Fibroblast of the conjunctiva (primary cell): ENCODE data around the gene DEAF1.

Source experiments
- DNase-seq: peaks from one replicate; pipeline ENCODE4 v3.0.0-alpha.2; 2010; ENCODE audit warnings: low read depth

DEAF1 gene

DNA sequence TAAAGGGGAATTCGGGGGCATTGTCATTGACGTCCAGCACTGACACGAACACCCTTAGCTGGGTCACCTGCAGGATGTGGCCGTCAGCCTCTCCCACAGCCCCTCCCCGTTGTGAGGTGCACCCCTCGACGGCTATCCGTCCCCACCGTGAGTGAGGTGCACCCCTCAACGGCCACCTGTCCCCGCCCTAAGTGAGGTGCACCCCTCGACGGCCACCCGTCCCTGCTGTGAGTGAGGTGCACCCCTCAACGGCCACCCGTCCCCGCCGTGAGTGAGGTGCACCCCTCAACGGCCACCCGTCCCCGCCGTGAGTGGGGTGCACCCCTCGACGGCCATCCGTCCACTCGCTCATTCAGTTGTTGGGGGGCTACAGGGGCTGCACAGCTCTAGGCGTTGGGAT is 73.2 kb downstream of the DEAF1 start:
- no peak for DNase-seq

DNA sequence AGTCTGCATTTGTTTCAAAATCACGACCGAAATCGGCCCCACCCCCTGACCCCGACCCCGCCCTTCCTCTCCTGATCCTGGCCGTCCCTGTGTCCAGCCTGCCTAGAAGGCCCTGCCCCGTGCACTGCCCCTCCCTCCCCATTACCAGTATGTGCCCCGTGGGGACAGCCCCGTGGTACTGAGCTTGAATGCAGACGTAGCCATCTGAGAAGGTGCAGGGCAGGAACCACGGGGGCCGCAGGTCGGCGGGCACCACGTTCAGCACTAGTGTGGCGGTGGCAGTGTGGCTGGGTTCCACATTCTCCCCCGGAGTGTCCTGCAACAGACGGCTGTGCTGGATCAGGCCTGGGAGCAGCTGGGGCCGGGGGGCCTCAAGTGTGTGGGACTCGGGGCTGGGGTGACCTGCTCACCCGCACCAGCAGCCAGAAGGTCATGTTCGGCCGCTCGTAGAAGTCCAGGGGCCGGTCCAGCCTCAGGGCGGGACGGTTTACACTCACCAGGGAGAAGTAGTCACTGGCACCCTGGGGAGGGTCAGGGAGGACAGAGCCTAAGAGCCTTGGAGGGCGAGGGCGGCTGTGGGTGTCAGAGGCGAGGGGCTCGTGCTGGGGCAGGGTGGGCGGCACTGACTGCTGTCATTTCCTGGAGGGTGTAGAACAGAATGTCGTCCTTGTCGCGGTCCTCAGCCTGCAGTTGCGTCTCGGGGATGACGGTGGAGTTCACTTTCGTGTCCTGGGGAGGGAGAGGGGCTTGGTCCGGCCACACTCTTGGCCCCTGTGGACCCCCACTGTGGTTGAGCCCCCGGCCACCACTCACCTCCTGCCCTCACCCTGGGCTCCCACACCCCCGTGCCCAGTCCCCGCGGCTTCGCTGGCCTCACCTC is 73.8 kb downstream of the DEAF1 start:
- DNase-seq: no peak

DNA sequence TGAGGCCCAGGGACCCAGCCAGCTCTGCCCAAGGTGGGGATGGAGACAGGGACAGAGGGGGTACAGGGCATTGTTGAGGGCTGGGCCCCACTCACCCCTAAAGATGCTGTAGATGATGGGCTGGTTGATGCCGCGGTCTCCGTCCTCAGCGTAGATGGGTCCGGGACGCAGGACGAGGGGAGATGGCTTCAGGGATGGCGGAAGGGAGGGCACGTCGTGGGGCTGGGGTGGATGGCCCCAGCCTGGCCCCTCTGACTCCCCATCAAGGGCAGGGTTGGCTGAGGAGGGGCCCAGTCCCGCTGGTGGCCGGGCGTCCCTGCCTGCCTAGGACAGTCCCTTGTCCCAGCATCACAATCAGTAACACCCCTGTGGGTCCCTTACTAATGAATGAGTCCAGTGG is 74.8 kb downstream of the DEAF1 start:
- DNase-seq: no peak

- no peak for DNase-seq
Observed at GRCh38 chr11:619628-620050, 75.4 kb downstream of the DEAF1 start.

DNA sequence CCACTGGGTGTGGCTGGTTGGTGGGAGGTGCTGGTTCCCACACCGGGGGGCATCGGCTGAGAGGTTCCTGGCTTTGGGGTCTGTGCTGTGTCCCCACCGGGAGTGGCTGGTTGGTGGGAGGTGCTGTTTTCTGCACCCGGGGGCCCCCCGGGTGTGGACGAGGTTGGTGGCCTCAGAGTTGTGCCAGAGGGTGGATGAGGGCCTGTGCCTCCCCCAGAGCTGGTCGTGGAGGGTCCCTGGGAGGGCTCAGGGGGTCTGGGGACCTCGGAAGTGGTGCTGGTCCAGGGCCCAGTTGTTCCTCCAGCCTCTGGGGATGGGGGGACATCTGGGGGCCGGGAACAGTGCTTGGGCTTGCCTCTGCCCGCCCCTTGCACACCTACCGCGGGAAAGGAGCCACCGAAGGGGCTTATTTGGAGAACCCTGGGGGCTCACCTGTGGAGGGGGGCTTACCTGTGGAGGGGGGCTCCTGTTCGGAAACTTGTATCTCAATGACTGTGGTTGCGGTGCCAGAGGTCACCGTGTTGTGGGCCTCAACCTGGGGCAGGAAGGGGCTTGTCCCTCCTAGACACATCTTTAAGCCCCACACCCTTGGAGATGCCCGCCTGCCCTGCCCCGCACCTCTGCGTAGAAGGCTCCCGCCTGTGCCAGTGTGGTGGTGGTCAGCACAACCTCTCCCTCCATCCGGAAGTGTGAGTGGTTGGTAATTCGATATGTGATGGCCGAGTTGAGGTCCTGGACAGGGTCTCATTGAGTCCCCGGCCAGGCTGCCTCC is 76.0 kb downstream of the DEAF1 start:
- DNase-seq: no peak

DNA sequence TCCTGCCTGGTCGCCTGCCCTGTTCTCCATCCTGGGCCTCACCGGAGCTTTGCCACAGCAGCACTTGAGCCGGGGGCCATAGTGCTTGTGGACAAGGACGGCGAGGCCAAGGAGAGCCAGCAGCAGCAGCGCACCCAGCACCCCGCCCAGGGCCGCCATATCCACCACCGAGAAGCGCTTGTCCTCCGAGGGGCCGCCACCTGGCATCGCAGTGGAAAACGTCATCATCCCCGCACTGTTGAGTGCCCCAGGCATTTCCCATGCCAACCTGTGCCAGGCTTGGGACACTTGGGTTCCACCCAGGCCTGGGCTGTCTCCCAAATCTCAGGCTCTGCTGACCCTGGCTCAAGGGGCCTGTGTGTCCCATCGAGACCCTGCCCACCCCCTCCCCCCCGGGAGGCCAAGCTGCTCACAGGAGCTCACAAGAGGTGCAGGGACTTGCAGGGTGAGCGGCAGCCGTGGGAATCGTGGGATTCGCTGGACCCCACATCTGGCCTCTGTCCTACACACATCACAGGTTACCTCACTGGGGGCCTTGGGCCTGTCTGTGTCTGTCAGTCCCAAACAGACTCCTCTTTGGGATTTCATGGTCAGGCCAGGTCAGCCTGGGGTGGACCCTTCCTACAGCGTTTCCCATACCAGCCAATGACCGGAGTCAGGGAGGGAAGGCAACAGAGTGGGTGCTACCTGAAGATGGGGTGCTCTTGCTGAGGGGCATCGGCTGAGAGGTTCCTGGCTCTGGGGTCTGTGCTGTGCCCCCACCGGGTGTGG is 76.9 kb downstream of the DEAF1 start:
- DNase-seq: no peak

GRCh38 chr11:617199-617911 is 77.7 kb downstream of the DEAF1 start:
- DNase-seq: no peak

DNA sequence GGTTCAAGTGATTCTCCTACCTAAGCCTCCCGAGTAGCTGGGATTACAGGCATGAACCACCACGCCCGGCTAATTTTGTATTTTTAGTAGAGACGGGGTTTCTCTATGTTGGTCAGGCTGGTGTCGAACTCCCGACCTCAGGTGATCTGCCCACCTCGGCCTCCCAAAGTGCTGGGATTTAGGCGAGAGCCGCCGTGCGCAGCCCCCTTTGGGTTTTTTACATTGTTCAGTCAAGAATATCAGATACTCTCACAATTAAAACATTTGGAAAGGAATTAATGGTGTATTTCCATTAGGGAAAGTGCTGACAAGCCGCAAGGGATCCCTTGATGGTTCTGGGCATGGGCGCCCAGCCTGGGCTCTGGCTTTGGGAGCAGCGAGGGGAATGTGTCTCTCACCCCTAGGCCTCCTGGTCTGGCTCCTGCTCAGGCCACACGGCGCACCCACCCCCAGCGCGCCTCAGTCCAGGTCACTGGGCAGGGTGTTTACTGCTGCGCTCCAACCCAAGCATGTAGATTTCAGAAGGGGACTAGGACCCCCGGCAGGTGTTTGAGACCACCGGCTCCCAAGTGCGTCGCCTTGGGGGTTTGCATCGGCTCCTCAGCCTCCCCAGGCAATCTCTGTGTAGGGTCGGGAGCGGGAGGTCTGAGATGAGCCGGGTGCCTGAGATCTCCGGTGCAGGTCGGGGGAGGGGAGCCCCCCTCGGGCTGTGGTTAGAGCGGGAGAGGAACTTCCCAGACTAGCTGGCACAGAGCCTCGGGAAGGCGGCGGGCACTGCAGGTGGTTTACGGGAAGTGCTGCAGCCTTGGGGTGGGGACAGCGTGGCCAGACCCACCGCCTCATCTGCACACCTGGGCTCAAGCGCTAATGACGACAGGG is 78.5 kb downstream of the DEAF1 start:
- no peak for DNase-seq

DNA sequence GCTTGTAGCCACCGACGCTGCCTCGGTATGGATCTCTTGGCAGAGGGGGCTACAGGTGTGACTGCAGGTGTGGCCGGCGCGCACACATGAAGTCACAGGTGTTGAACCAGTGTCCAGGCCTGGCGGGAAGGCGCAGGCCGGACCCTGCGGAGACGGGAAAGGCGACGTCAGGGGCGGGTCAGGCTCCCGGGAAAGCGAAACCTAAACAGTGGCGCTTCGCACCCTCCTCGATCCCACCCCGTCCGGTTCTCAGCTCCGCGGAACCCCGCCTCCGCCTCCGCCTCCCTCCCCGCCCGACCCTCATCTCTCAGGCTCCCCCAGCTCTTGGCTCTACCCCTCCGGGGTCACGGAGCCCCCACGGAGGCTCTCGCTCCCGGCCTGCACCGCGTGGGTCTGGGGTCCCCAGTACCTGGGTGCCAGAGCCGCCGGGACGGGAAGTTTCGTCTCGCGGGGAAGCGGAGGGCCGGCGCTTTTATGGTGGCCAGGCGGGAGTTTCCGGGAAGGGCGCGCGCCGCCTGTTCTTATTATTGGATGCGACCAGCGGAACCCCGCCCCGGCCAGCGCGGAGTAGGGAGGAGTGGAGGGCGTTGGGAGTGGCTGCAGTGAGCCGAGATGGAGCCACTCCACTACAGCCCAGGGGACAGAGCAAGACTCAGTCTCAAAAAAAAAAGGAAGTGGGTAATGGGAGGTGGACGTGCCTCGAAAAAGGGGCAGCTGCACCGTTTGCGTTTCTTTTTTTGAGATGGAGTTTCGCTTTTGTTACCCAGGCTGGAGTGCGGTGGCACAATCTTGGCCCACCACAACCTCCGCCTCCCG is 79.3 kb downstream of the DEAF1 start, which contains the start of gene IRF7:
IRF7 (minus strand) TSS at position 447 of the 816 bp plus-strand sequence. CDS start 586 bp downstream, outside the sequence.
- DNase-seq: peak; percentile 76

GRCh38 chr11:614623-615503 is 80.2 kb downstream of the DEAF1 start:
- no peak for DNase-seq

DNA sequence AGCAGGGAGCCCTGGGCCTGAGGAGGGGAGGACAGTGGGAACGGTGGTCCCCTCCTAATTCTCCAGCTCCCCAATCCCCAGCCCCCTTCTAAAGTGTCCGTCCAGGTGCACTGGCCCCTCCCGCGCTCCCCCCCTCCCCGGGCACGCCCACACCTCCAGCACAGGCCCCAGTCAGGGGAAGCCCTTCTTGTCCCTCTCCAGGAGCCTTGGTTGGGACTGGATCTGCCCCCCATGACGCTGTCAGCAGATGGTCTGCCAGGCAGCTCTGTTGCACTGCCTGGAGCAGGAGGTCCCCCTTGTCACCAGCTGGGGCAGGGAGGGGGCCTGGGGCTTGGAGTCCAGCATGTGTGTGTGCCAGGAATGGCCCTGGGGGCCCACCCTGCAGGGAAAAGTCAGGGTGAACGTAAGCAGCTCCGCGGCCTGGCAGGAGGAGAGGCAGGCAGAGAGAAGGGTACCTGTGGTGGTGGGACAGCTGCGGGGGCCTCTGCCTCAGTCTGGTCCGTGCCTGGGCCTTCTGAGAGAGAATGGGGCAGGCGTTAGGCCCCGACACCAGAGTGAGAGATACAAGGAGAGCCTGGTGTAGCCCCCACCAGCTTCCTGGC is 80.9 kb downstream of the DEAF1 start:
- no peak for DNase-seq

DNA sequence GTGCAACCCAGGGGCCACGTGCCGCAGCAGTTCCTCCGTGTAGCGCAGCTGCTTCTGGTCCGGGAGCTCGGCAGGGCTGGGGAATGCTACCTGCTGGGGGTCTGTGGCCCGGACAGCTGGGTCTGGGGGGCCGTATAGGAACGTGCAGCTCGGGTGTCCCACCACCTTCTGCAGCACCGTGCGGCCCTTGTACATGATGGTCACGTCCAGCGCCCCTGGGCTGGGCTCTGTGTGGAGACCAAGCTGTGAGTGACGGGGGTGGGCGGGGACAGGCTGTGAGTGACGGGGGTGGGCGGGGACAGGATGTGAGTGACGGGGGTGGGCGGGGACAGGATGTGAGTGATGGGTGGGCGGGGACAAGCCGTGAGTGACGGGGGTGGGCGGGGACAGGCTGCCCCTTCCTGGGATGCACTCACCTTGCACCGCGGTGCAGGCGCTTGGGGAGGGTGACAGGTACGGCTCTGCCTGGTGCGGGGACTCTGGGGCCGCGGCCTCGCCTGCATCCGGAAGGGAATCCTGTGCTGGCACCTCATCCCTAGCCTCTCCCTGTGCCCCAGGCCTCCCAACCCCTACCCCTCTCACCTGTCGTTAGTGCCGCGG is 81.6 kb downstream of the DEAF1 start:
- DNase-seq: no peak

DNA sequence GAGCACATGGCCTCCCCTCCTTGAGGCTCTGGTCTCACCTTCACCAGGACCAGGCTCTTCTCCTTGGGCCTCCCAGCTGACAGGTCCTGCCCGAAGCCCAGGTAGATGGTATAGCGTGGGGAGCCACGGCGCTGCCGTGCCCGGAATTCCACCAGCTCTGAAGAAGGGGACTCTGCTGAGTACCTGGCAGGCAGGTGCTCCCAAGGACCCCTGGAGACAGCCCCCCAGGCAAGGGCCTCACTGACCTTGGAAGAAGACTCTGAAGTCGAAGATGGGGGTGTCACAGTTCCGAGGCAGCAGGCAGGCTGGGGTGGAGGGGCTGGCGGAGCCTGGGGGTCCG is 82.1 kb downstream of the DEAF1 start:
- no peak for DNase-seq

GRCh38 chr11:612201-612960 is 82.6 kb downstream of the DEAF1 start:
- DNase-seq: no peak

DNA sequence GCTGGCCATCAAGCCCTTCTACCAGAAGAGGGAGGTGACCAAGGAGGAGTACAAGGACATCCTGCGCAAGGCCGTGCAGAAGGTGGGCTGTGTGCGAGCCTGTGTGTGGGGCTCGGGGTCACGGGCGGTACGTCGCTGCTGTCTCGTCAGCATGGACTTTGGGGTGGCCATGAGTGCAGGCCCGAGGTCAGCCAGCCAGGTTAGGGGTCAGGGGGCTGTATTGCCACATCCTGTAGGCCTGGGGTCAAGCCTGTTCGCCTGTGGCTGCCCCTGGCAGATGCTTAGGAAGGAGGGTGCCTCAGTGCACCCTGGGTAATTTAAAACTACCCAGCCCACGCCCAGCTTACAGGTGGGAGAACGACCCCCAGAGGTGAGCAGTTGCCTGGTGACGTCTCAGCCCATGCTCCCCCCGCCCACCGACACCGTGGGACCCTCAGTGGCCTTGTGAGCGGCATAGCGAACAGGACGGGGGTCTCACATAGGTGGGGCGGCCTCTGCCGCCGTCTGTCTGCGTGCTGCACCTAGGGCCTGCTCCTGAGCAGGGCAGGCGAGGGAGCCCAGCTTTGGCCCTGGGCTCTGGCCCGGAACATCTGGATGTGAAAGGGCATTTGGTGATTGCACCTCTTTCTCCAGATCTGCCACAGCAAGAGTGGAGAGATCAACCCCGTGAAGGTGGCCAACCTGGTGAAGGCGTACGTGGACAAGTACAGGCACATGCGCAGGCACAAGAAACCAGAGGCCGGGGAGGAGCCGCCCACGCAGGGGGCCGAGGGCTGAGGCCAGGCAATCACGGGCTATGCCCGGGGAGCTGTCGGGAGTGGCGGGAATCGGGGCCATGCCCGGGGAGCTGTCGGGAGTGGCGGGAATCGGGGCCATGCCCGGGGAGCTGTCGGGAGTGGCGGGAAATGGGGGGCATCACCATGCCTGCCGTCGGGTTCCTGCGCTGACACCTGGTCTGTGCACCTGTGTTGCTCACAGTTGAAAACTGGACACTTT is 83.7 kb downstream of the DEAF1 start:
- DNase-seq: no peak
